ENCODE measurements around the gene CLMP. TPM values are rescaled to one million over a fixed set of nuclear protein-coding genes. Genes with fewer than 3 reads are reported as not detected.

The CLMP gene
- total and polyA plus RNA-seq, 4 donors, result 0.12 to 1.3 (median 0.35) TPM

GRCh38 chr11:123164732-123165450 lies 30.2 kb downstream of the CLMP start:
- H3K4me3 ChIP-seq (ENCODE audit: low read depth in 1 of 3, low read length in 3 of 3), result no peak overlapping the region
- peaks cover 0 to 3% (median 0%) of the 10 kb centered on the region in 4 donors for H3K27me3 ChIP-seq (ENCODE audit: control insufficient read depth in 4 of 4, insufficient read depth in 4 of 4, low read length in 3 of 4)
- H3K4me1 ChIP-seq (ENCODE audit: control insufficient read depth in 4 of 4, insufficient read depth in 4 of 4, low read length in 3 of 4), result no peaks in the 10 kb centered on the region
- no peak overlapping the region for H3K9ac ChIP-seq (ENCODE audit: low read depth in 1 of 2, low read length in 2 of 2)
- DNase-seq (ENCODE audit: low spot score), result no peak
- 93% methylated on average over 7 of the region's 7 CpGs for WGBS
- TF ChIP-seq MAX (IDR thresholded peaks at IDR 0.05) (no peak), FOXA1 (IDR thresholded peaks at IDR 0.05) (no peak), JUND (IDR thresholded peaks at IDR 0.05) (no peak), GABPA (IDR thresholded peaks at IDR 0.05 in 1 of 2, conservative IDR thresholded peaks at IDR 0.05 in 1 of 2) (no peak), EGR1 (IDR thresholded peaks at IDR 0.05; ENCODE audit: low read depth in 2 of 2) (no peak), HNF4G (IDR thresholded peaks at IDR 0.05) (no peak), RXRA (IDR thresholded peaks at IDR 0.05) (no peak), HNF4A (conservative IDR thresholded peaks at IDR 0.05) (no peak), RAD21 (IDR thresholded peaks at IDR 0.05) (no peak), SP1 (IDR thresholded peaks at IDR 0.05) (no peak), NR2F2 (IDR thresholded peaks at IDR 0.05) (no peak), FOXA2 (IDR thresholded peaks at IDR 0.05) (no peak), YY1 (IDR thresholded peaks at IDR 0.05) (no peak), REST (IDR thresholded peaks at IDR 0.05) (no peak), TAF1 (conservative IDR thresholded peaks at IDR 0.05) (no peak), CTCF (IDR thresholded peaks at IDR 0.05; ENCODE audit: low read depth, low read length, missing input control) (no peak)
- TF ChIP-seq, protein P1, sequence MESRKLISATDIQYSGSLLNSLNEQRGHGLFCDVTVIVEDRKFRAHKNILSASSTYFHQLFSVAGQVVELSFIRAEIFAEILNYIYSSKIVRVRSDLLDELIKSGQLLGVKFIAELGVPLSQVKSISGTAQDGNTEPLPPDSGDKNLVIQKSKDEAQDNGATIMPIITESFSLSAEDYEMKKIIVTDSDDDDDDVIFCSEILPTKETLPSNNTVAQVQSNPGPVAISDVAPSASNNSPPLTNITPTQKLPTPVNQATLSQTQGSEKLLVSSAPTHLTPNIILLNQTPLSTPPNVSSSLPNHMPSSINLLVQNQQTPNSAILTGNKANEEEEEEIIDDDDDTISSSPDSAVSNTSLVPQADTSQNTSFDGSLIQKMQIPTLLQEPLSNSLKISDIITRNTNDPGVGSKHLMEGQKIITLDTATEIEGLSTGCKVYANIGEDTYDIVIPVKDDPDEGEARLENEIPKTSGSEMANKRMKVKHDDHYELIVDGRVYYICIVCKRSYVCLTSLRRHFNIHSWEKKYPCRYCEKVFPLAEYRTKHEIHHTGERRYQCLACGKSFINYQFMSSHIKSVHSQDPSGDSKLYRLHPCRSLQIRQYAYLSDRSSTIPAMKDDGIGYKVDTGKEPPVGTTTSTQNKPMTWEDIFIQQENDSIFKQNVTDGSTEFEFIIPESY (IDR thresholded peaks at IDR 0.05), result no peak
- TF ChIP-seq, protein P2, sequence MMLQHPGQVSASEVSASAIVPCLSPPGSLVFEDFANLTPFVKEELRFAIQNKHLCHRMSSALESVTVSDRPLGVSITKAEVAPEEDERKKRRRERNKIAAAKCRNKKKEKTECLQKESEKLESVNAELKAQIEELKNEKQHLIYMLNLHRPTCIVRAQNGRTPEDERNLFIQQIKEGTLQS (IDR thresholded peaks at IDR 0.05), result no peak
- no peaks in the 10 kb centered on the region for H3K9me3 ChIP-seq (ENCODE audit: control insufficient read depth in 4 of 4, low read length in 3 of 4)
- no peak overlapping the region for H3K27ac ChIP-seq (ENCODE audit: low read depth in 1 of 2, low read length in 2 of 2)
- no peaks in the 10 kb centered on the region for H3K36me3 ChIP-seq (ENCODE audit: control insufficient read depth in 4 of 4, insufficient read depth in 3 of 4, low read depth in 1 of 4, low read length in 3 of 4)
